IMR-90 (cell line): ENCODE measurements around the gene CD93.

ENCODE experiments used
- BHLHE40 ChIP-seq: fragments of 150-350 bp; IDR thresholded peaks from 2 replicates; pipeline ENCODE4 v1.6.1; 2016; ENCODE audit warnings: mild to moderate bottlenecking, low read depth, low read length
- CEBPB ChIP-seq: IDR thresholded peaks from 2 replicates; pipeline ENCODE4 v1.6.1; 2012; ENCODE audit warnings: low read depth, low read length, improper control_type of control experiment
- CHD1 ChIP-seq: IDR thresholded peaks from 2 replicates; pipeline ENCODE4 v1.6.1; 2012; ENCODE audit warnings: low read depth, low read length, improper control_type of control experiment
- FOS ChIP-seq: fragments of 150-350 bp; IDR thresholded peaks from 2 replicates; pipeline ENCODE4 v1.6.1; 2016; ENCODE audit warnings: low read depth, low read length
- MAZ ChIP-seq: IDR thresholded peaks from 2 replicates; pipeline ENCODE4 v1.6.1; 2012; ENCODE audit warnings: low read depth, mild to moderate bottlenecking, low read length, improper control_type of control experiment, moderate library complexity, borderline replicate concordance
- MXI1 ChIP-seq: IDR thresholded peaks from 2 replicates; pipeline ENCODE4 v1.6.1; 2012; ENCODE audit warnings: low read depth, mild to moderate bottlenecking, low read length, moderate library complexity, borderline replicate concordance
- POLR2A ChIP-seq: IDR thresholded peaks from 2 replicates; pipeline ENCODE4 v1.6.1; 2012; ENCODE audit warnings: mild to moderate bottlenecking, low read depth, low read length
- RAD21 ChIP-seq: IDR thresholded peaks from 2 replicates; pipeline ENCODE4 v1.6.1; 2012; ENCODE audit warnings: low read length, improper control_type of control experiment
- RCOR1 ChIP-seq: IDR thresholded peaks from 2 replicates; pipeline ENCODE4 v1.6.1; 2012; ENCODE audit warnings: mild to moderate bottlenecking, low read length, improper control_type of control experiment; ENCODE audit not compliant: insufficient replicate concordance
- RFX5 ChIP-seq: IDR thresholded peaks from 2 replicates; pipeline ENCODE4 v1.8.0; 2012; ENCODE audit warnings: low read depth, mild to moderate bottlenecking, low read length, moderate library complexity
- TF ChIP-seq, protein P1 (sequence below): conservative IDR thresholded peaks from 2 replicates; pipeline ENCODE4 v1.5.1; 2012; ENCODE audit warnings: mild to moderate bottlenecking, low read depth, low read length, improper control_type of control experiment
- TF ChIP-seq, protein P2 (sequence below): fragments of 150-350 bp; IDR thresholded peaks from 2 replicates; pipeline ENCODE4 v1.6.1; 2016; ENCODE audit warnings: low read depth, mild to moderate bottlenecking, low read length, moderate library complexity, borderline replicate concordance
- TF ChIP-seq, protein P3 (sequence below): fragments of 150-350 bp; IDR thresholded peaks from 2 replicates; pipeline ENCODE4 v1.6.1; 2017; ENCODE audit warnings: mild to moderate bottlenecking, antibody characterized with exemption, low read length, low read depth

DNA sequence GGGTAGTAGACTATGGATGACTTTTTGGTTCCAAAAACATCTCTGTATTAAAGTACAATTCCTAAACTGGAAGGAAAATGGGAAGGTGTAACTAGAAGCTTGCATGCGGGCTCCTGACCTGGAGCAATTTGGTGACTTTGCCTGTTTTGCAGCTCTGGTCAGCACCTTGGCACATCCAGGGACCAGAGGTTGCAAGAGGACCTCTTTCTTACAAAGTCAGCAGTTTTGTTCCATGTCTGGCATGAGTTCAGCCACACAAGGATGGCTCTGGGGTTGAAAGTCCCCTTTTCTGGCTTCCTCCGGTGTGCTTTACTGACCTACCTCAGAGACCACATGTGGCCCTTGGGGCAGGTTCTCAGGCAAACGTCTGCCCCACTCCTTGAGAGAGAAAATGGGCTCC lies 22.7 kb upstream of the CD93 start:
- TF ChIP-seq, protein P1, sequence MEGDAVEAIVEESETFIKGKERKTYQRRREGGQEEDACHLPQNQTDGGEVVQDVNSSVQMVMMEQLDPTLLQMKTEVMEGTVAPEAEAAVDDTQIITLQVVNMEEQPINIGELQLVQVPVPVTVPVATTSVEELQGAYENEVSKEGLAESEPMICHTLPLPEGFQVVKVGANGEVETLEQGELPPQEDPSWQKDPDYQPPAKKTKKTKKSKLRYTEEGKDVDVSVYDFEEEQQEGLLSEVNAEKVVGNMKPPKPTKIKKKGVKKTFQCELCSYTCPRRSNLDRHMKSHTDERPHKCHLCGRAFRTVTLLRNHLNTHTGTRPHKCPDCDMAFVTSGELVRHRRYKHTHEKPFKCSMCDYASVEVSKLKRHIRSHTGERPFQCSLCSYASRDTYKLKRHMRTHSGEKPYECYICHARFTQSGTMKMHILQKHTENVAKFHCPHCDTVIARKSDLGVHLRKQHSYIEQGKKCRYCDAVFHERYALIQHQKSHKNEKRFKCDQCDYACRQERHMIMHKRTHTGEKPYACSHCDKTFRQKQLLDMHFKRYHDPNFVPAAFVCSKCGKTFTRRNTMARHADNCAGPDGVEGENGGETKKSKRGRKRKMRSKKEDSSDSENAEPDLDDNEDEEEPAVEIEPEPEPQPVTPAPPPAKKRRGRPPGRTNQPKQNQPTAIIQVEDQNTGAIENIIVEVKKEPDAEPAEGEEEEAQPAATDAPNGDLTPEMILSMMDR, result no peak
- TF ChIP-seq RAD21 (no peak), MAZ (no peak), RFX5 (no peak), CHD1 (no peak), POLR2A (no peak), FOS (no peak), RCOR1 (no peak), MXI1 (no peak), BHLHE40 (no peak), CEBPB (no peak)
- TF ChIP-seq, protein P2, sequence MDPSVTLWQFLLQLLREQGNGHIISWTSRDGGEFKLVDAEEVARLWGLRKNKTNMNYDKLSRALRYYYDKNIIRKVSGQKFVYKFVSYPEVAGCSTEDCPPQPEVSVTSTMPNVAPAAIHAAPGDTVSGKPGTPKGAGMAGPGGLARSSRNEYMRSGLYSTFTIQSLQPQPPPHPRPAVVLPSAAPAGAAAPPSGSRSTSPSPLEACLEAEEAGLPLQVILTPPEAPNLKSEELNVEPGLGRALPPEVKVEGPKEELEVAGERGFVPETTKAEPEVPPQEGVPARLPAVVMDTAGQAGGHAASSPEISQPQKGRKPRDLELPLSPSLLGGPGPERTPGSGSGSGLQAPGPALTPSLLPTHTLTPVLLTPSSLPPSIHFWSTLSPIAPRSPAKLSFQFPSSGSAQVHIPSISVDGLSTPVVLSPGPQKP, result no peak
- TF ChIP-seq, protein P3, sequence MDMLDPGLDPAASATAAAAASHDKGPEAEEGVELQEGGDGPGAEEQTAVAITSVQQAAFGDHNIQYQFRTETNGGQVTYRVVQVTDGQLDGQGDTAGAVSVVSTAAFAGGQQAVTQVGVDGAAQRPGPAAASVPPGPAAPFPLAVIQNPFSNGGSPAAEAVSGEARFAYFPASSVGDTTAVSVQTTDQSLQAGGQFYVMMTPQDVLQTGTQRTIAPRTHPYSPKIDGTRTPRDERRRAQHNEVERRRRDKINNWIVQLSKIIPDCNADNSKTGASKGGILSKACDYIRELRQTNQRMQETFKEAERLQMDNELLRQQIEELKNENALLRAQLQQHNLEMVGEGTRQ, result no peak
